ENCODE measurements around the gene SCN4B. TPM values are rescaled to one million over a fixed set of nuclear protein-coding genes. Genes with fewer than 3 reads are reported as not detected.
A peak's percentile ranks its signal among the peaks of the same experiment; 100 is the strongest.

The SCN4B gene
- 1 to 10 TPM; 2.7 to 5.8 (median 3.8) TPM for total RNA-seq

GRCh38 chr11:118152552-118153471 lies at the start of gene SCN4B:
Gene SCN4B, minus strand, starts transcription at chr11:118152823. Its CDS starts 150 bp downstream, at chr11:118152673.
- peak; percentile 89 for ATAC-seq
- Histone ChIP-seq H3K36me3 (no peaks in the 10 kb centered on the region), H3K27me3 (peaks cover 72% of the 10 kb centered on the region), H3K27ac (peak within 1 kb of the TSS in 1 of 4 donors; percentile 52), H3K4me1 (peaks cover 0 to 41% (median 17%) of the 10 kb centered on the region in 3 donors), H3K9me3 (no peaks in the 10 kb centered on the region), H3K4me3 (peak within 1 kb of the TSS; percentile 33 to 58)
- no CpG with 5 or more reads among the region's 88 CpGs for WGBS, 2 donors (ENCODE audit: low coverage in 1 of 2)
- TF ChIP-seq POLR2AphosphoS5 (IDR thresholded peaks at IDR 0.05) = no peak
- TF ChIP-seq CTCF (IDR thresholded peaks at IDR 0.05) = no peak
- TF ChIP-seq POLR2A (IDR thresholded peaks at IDR 0.05) = no peak
- TF ChIP-seq EP300 (IDR thresholded peaks at IDR 0.05) = no peak

- H3K9me3 ChIP-seq = no peaks in the 10 kb centered on the region
- no peaks in the 10 kb centered on the region for H3K36me3 ChIP-seq
- H3K27ac ChIP-seq = no peak overlapping the region
- H3K4me1 ChIP-seq = peaks cover 0 to 8% (median 0%) of the 10 kb centered on the region in 3 donors
- no peak for TF ChIP-seq POLR2A (IDR thresholded peaks at IDR 0.05)
- TF ChIP-seq EP300 (IDR thresholded peaks at IDR 0.05) = no peak
- no peak for TF ChIP-seq CTCF (IDR thresholded peaks at IDR 0.05)
- no peak for TF ChIP-seq POLR2AphosphoS5 (IDR thresholded peaks at IDR 0.05)
- H3K4me3 ChIP-seq = no peak overlapping the region
- peaks cover 4% of the 10 kb centered on the region for H3K27me3 ChIP-seq
- 74 to 88% methylated on average over 2 of the region's 2 CpGs for WGBS, 2 donors (ENCODE audit: low coverage in 1 of 2)
- no peak for ATAC-seq
Measured at GRCh38 chr11:118201966-118202365, 49.3 kb upstream of the SCN4B start.

GRCh38 chr11:118200901-118201680 lies 48.5 kb upstream of the SCN4B start:
- H3K9me3 ChIP-seq = no peaks in the 10 kb centered on the region
- H3K4me3 ChIP-seq = no peak overlapping the region
- ATAC-seq = no peak
- no peak overlapping the region for H3K27ac ChIP-seq
- TF ChIP-seq POLR2A (IDR thresholded peaks at IDR 0.05) (no peak), POLR2AphosphoS5 (IDR thresholded peaks at IDR 0.05) (no peak), EP300 (IDR thresholded peaks at IDR 0.05) (no peak), CTCF (IDR thresholded peaks at IDR 0.05) (no peak)
- WGBS, 2 donors (ENCODE audit: low coverage in 1 of 2) = 79 to 90% methylated on average over 5 to 7 of the region's 9 CpGs
- H3K36me3 ChIP-seq = no peaks in the 10 kb centered on the region
- peaks cover 0 to 8% (median 0%) of the 10 kb centered on the region in 3 donors for H3K4me1 ChIP-seq
- peaks cover 3% of the 10 kb centered on the region for H3K27me3 ChIP-seq

- H3K27ac ChIP-seq = no peak overlapping the region
- H3K27me3 ChIP-seq = no peaks in the 10 kb centered on the region
- H3K36me3 ChIP-seq = no peaks in the 10 kb centered on the region
- H3K4me3 ChIP-seq = no peak overlapping the region
- no peaks in the 10 kb centered on the region for H3K9me3 ChIP-seq
- peaks cover 0 to 12% (median under 1%) of the 10 kb centered on the region in 3 donors for H3K4me1 ChIP-seq
- 77 to 90% methylated on average over 3 of the region's 5 CpGs for WGBS, 2 donors (ENCODE audit: low coverage in 1 of 2)
- TF ChIP-seq CTCF (IDR thresholded peaks at IDR 0.05) = no peak
- TF ChIP-seq POLR2A (IDR thresholded peaks at IDR 0.05) = no peak
- no peak for TF ChIP-seq EP300 (IDR thresholded peaks at IDR 0.05)
- no peak for TF ChIP-seq POLR2AphosphoS5 (IDR thresholded peaks at IDR 0.05)
- no peak for ATAC-seq
Measured at GRCh38 chr11:118200497-118200896, 47.9 kb upstream of the SCN4B start.

All from gastroesophageal sphincter (tissue), 4 donors.